CD8-positive, alpha-beta memory T cell (primary cell): ENCODE data around the gene ISG20. TPM values are rescaled to one million over a fixed set of nuclear protein-coding genes. Genes with fewer than 3 reads are reported as not detected.

Experiments used
- CTCF ChIA-PET: fragments of 350-600 bp; sonication (Branson Sonifier 250); formaldehyde crosslinking; loops from one replicate; lab custom pipeline; 2021; ENCODE audit warnings: antibody characterized with exemption; lab: Charles Lee
- POLR2A ChIA-PET: fragments of 350-600 bp; sonication (Branson Sonifier 250); formaldehyde crosslinking; loops from one replicate; lab custom pipeline; 2021; ENCODE audit warnings: antibody characterized with exemption; lab: Charles Lee
- DNase-seq, 5 donors: peaks; one replicate each; pipeline versions ENCODE4 v3.0.0 to v3.0.0-alpha.2; 2020 to 2022; ENCODE audit warnings: mixed read lengths in 1 of 5
- H3K27ac ChIP-seq: one replicate; pipeline ENCODE4 v1.7.0; 2013; ENCODE audit warnings: low read depth, mild to moderate bottlenecking, low read length, moderate library complexity
- H3K27me3 ChIP-seq: 2 replicates; pipeline ENCODE4 v1.7.0; 2013; ENCODE audit warnings: low read length, mild to moderate bottlenecking; ENCODE audit not compliant: insufficient read depth, poor library complexity, severe bottlenecking
- H3K36me3 ChIP-seq: 2 replicates; pipeline ENCODE4 v1.7.0; 2013; ENCODE audit warnings: mild to moderate bottlenecking, low read length, moderate library complexity; ENCODE audit not compliant: insufficient read depth
- H3K4me1 ChIP-seq: 2 replicates; pipeline ENCODE4 v1.7.0; 2013; ENCODE audit warnings: mild to moderate bottlenecking, low read length, moderate library complexity; ENCODE audit not compliant: insufficient read depth
- H3K4me3 ChIP-seq: 2 replicates; pipeline ENCODE4 v1.7.0; 2013; ENCODE audit warnings: mild to moderate bottlenecking, low read length
- H3K9me3 ChIP-seq: 2 replicates; pipeline ENCODE4 v1.7.0; 2013; ENCODE audit warnings: mild to moderate bottlenecking, low read length
- H3K27ac Mint-ChIP-seq, 8 donors: one replicate each; pipeline ENCODE4 v1.8.0; 2020 to 2021; ENCODE audit warnings: mixed read lengths in 8 of 8, mild to moderate bottlenecking in 6 of 8, inconsistent platforms in 3 of 8, moderate library complexity in 3 of 8
- H3K27me3 Mint-ChIP-seq, 2 donors: one replicate each; pipeline ENCODE4 v1.8.0; 2020 to 2021; ENCODE audit warnings: mixed read lengths in 2 of 2, mild to moderate bottlenecking in 1 of 2, moderate library complexity in 1 of 2
- H3K36me3 Mint-ChIP-seq, 3 donors: one replicate each; pipeline ENCODE4 v1.8.0; 2020 to 2021; ENCODE audit warnings: mixed read lengths in 3 of 3, inconsistent platforms in 1 of 3, mild to moderate bottlenecking in 1 of 3
- H3K4me1 Mint-ChIP-seq, 3 donors: one replicate each; pipeline ENCODE4 v1.8.0; 2020 to 2021; ENCODE audit warnings: mixed read lengths in 3 of 3, inconsistent platforms in 1 of 3, mild to moderate bottlenecking in 1 of 3
- H3K4me3 Mint-ChIP-seq, 7 donors: one replicate each; pipeline ENCODE4 v1.8.0; 2020 to 2021; ENCODE audit warnings: mixed read lengths in 7 of 7, mild to moderate bottlenecking in 6 of 7, moderate library complexity in 4 of 7, inconsistent platforms in 2 of 7
- H3K9me3 Mint-ChIP-seq, 5 donors: one replicate each; pipeline ENCODE4 v1.8.0; 2020 to 2022; ENCODE audit warnings: mixed read lengths in 5 of 5, mild to moderate bottlenecking in 3 of 5, moderate library complexity in 2 of 5, inconsistent platforms in 1 of 5
- polyA plus RNA-seq: library from polyadenylated mRNA; unstranded; fragments of 300-500 nt; fragmentation: Illumina TruSeq; gene quantifications from one replicate; pipeline ENCODE4 v1.2.3, GENCODE V29; 2021
- total RNA-seq, 2 experiments: library from RNA; stranded (reverse); gene quantifications; one replicate each; pipeline ENCODE4 v1.2.3, GENCODE V29; 2021

The ISG20 gene
- total and polyA plus RNA-seq, 3 experiments from 2014 or later: 22.5 to 572 (median 27.2) TPM

- Histone ChIP-seq H3K4me3 (peak overlapping the region; percentile 60), H3K27ac (peak overlapping the region; percentile 71), H3K9me3 (no peaks in the 10 kb centered on the region), H3K27me3 (no peaks in the 10 kb centered on the region), H3K4me1 (peaks cover 48% of the 10 kb centered on the region), H3K36me3 (peaks cover 7% of the 10 kb centered on the region)
- peak; percentile 20 to 70 (median 63) for DNase-seq
- Mint-ChIP-seq H3K9me3 (no peaks in the 10 kb centered on the region), H3K27ac (peak overlapping the region; percentile 86 to 98 (median 94)), H3K36me3 (peaks cover 0 to 24% (median 0%) of the 10 kb centered on the region in 3 donors), H3K4me3 (peak overlapping the region; percentile 83 to 95 (median 87)), H3K4me1 (peaks cover 53 to 63% (median 56%) of the 10 kb centered on the region in 3 donors), H3K27me3 (peaks cover 5 to 13% of the 10 kb centered on the region in 2 donors)
- ChIA-PET CTCF (interaction anchor here (1.1 to 1.6 kb wide), 7 partner anchors 13 to 282 kb away, joined by 3 to 17 read pairs (median 5); no protein-coding TSS in a partner anchor), POLR2A (interaction anchor here (1.1 to 1.2 kb wide), 2 partner anchors 13 to 17 kb away, joined by 6 to 13 read pairs; partner anchors contain the start of gene ISG20)
Observed at GRCh38 chr15:88621789-88622604, 16.8 kb upstream of the ISG20 start.

GRCh38 chr15:88622605-88622975 is 16.2 kb upstream of the ISG20 start:
- Histone ChIP-seq H3K4me3 (peak overlapping the region; percentile 60), H3K4me1 (peaks cover 53% of the 10 kb centered on the region), H3K27me3 (no peaks in the 10 kb centered on the region), H3K36me3 (peaks cover 7% of the 10 kb centered on the region), H3K27ac (peak overlapping the region; percentile 71), H3K9me3 (no peaks in the 10 kb centered on the region)
- peaks cover 3 to 30% (median 3%) of the 10 kb centered on the region in 3 donors for H3K36me3 Mint-ChIP-seq
- no peaks in the 10 kb centered on the region for H3K9me3 Mint-ChIP-seq
- peak overlapping the region; percentile 86 to 98 (median 94) for H3K27ac Mint-ChIP-seq
- peak overlapping the region; percentile 83 to 95 (median 87) for H3K4me3 Mint-ChIP-seq
- H3K4me1 Mint-ChIP-seq: peaks cover 59 to 69% (median 62%) of the 10 kb centered on the region in 3 donors
- no peak for DNase-seq
- ChIA-PET CTCF (interaction anchor here (1.1 to 1.6 kb wide), 7 partner anchors 13 to 282 kb away, joined by 3 to 17 read pairs (median 5); no protein-coding TSS in a partner anchor), POLR2A (interaction anchor here (1.1 to 1.2 kb wide), 2 partner anchors 13 to 16 kb away, joined by 6 to 13 read pairs; partner anchors contain the start of gene ISG20)
- peaks cover 5 to 11% of the 10 kb centered on the region in 2 donors for H3K27me3 Mint-ChIP-seq

GRCh38 chr15:88623061-88623460 is 15.8 kb upstream of the ISG20 start:
- Histone ChIP-seq H3K4me1 (peaks cover 58% of the 10 kb centered on the region), H3K9me3 (no peaks in the 10 kb centered on the region), H3K4me3 (peak overlapping the region; percentile 60), H3K36me3 (peaks cover 7% of the 10 kb centered on the region), H3K27me3 (no peaks in the 10 kb centered on the region), H3K27ac (peak overlapping the region; percentile 71)
- no peaks in the 10 kb centered on the region for H3K9me3 Mint-ChIP-seq
- H3K4me3 Mint-ChIP-seq: peak overlapping the region; percentile 83 to 95 (median 87)
- ChIA-PET POLR2A (no interaction called here), CTCF (interaction anchor here (4.0 to 5.8 kb wide), 3 partner anchors 12 to 43 kb away, joined by 35 to 88 read pairs (median 81); no protein-coding TSS in a partner anchor)
- H3K4me1 Mint-ChIP-seq: peaks cover 64 to 74% (median 67%) of the 10 kb centered on the region in 3 donors
- peak overlapping the region; percentile 86 to 98 (median 94) for H3K27ac Mint-ChIP-seq
- H3K27me3 Mint-ChIP-seq: peaks cover 3 to 7% of the 10 kb centered on the region in 2 donors
- peaks cover 5 to 32% (median 8%) of the 10 kb centered on the region in 3 donors for H3K36me3 Mint-ChIP-seq
- DNase-seq: no peak

GRCh38 chr15:88623632-88624031 is 15.2 kb upstream of the ISG20 start:
- peaks cover 63% of the 10 kb centered on the region for H3K4me1 ChIP-seq
- H3K9me3 Mint-ChIP-seq: peaks cover 0 to 2% (median 0%) of the 10 kb centered on the region in 5 donors
- CTCF ChIA-PET: interaction anchor here (0.9 to 5.8 kb wide), 10 partner anchors 9 to 281 kb away, joined by 3 to 88 read pairs (median 10); partner anchors contain the start of gene HAPLN3
- peak overlapping the region; percentile 71 for H3K27ac ChIP-seq
- peak overlapping the region in 6 of 7 donors; percentile 37 to 90 (median 85) for H3K4me3 Mint-ChIP-seq
- H3K27me3 ChIP-seq: no peaks in the 10 kb centered on the region
- POLR2A ChIA-PET: interaction anchor here (1.3 kb wide), 1 partner anchor 41 kb away, joined by 8 read pairs; no protein-coding TSS in a partner anchor
- H3K27ac Mint-ChIP-seq: peak overlapping the region; percentile 86 to 98 (median 94)
- H3K9me3 ChIP-seq: no peaks in the 10 kb centered on the region
- peak overlapping the region; percentile 45 for H3K4me3 ChIP-seq
- H3K27me3 Mint-ChIP-seq: peaks cover 3 to 5% of the 10 kb centered on the region in 2 donors
- peaks cover 12% of the 10 kb centered on the region for H3K36me3 ChIP-seq
- H3K36me3 Mint-ChIP-seq: peaks cover 5 to 35% (median 11%) of the 10 kb centered on the region in 3 donors
- peaks cover 69 to 79% (median 72%) of the 10 kb centered on the region in 3 donors for H3K4me1 Mint-ChIP-seq
- no peak for DNase-seq

- peaks cover 19% of the 10 kb centered on the region for H3K36me3 ChIP-seq
- ChIA-PET POLR2A (interaction anchor here (1.0 to 1.3 kb wide), 3 partner anchors 11 to 40 kb away, joined by 3 to 8 read pairs (median 5); no protein-coding TSS in a partner anchor), CTCF (interaction anchor here (0.6 to 5.8 kb wide), 23 partner anchors 9 to 283 kb away, joined by 3 to 88 read pairs (median 5); partner anchors contain the start of gene HAPLN3)
- peaks cover 71% of the 10 kb centered on the region for H3K4me1 ChIP-seq
- peak in 4 of 5 donors; percentile 41 to 75 (median 66) for DNase-seq
- Mint-ChIP-seq H3K4me3 (peak overlapping the region; percentile 79 to 91 (median 82)), H3K36me3 (peaks cover 8 to 42% (median 11%) of the 10 kb centered on the region in 3 donors), H3K27ac (peak overlapping the region; percentile 86 to 99 (median 94)), H3K9me3 (peaks cover 0 to 2% (median 0%) of the 10 kb centered on the region in 5 donors), H3K4me1 (peaks cover 77 to 87% (median 80%) of the 10 kb centered on the region in 3 donors), H3K27me3 (peaks cover 2 to 5% of the 10 kb centered on the region in 2 donors)
- H3K4me3 ChIP-seq: peak overlapping the region; percentile 45
- peak overlapping the region; percentile 59 for H3K27ac ChIP-seq
- H3K27me3 ChIP-seq: no peaks in the 10 kb centered on the region
- H3K9me3 ChIP-seq: no peaks in the 10 kb centered on the region
Observed at GRCh38 chr15:88624156-88624970, 14.5 kb upstream of the ISG20 start.

- Mint-ChIP-seq H3K27ac (peak overlapping the region; percentile 86 to 99 (median 94)), H3K36me3 (peaks cover 11 to 48% (median 18%) of the 10 kb centered on the region in 3 donors), H3K4me3 (peak overlapping the region; percentile 79 to 91 (median 82)), H3K4me1 (peaks cover 83 to 93% (median 86%) of the 10 kb centered on the region in 3 donors), H3K9me3 (peaks cover 0 to 2% (median 0%) of the 10 kb centered on the region in 5 donors), H3K27me3 (peaks cover 0 to under 1% of the 10 kb centered on the region in 2 donors)
- CTCF ChIA-PET: interaction anchor here (0.6 to 5.8 kb wide), 22 partner anchors 8 to 283 kb away, joined by 3 to 88 read pairs (median 5); partner anchors contain the start of gene HAPLN3
- no peak for DNase-seq
- H3K27ac ChIP-seq: no peak overlapping the region
- H3K36me3 ChIP-seq: peaks cover 20% of the 10 kb centered on the region
- POLR2A ChIA-PET: interaction anchor here (1.0 to 2.8 kb wide), 4 partner anchors 10 to 39 kb away, joined by 3 to 20 read pairs (median 6); no protein-coding TSS in a partner anchor
- no peaks in the 10 kb centered on the region for H3K9me3 ChIP-seq
- no peaks in the 10 kb centered on the region for H3K27me3 ChIP-seq
- H3K4me3 ChIP-seq: peak overlapping the region; percentile 45
- peaks cover 77% of the 10 kb centered on the region for H3K4me1 ChIP-seq
Observed at GRCh38 chr15:88624971-88625490, 13.8 kb upstream of the ISG20 start.
